Cardiac muscle cell (in vitro differentiated cells and primary cell): ENCODE results near the gene MYPN. TPM values are rescaled to one million over a fixed set of nuclear protein-coding genes. Genes with fewer than 3 reads are reported as not detected.

Source experiments
- DNase-seq, 2 donors: peaks; one replicate each; pipeline versions ENCODE4 v3.0.0 to v3.0.0-alpha.2; 2010 to 2017; ENCODE audit warnings: low read depth in 1 of 2, low spot score in 1 of 2
- H3K27ac ChIP-seq: fragments of 200-600 bp; sonication (generic); 2 replicates; pipeline ENCODE4 v1.5.1; 2016
- H3K27me3 ChIP-seq: fragments of 200-600 bp; sonication (generic); 2 replicates; pipeline ENCODE4 v1.6.0; 2016; ENCODE audit warnings: control low read depth
- H3K36me3 ChIP-seq: fragments of 200-600 bp; sonication (generic); 2 replicates; pipeline ENCODE4 v1.5.1; 2016; ENCODE audit warnings: control low read depth
- H3K4me1 ChIP-seq: fragments of 200-600 bp; sonication (generic); 2 replicates; pipeline ENCODE4 v1.8.1; 2017; ENCODE audit warnings: low read depth, mild to moderate bottlenecking, mixed run types
- H3K4me3 ChIP-seq: fragments of 200-600 bp; sonication (generic); 2 replicates; pipeline ENCODE4 v1.5.1; 2016; ENCODE audit warnings: mild to moderate bottlenecking
- H3K9me3 ChIP-seq: fragments of 200-600 bp; sonication (generic); 2 replicates; pipeline ENCODE4 v1.5.1; 2017; ENCODE audit warnings: low read depth, mild to moderate bottlenecking, control low read depth
- CTCF ChIP-seq: IDR thresholded peaks from 2 replicates; pipeline ENCODE4 v1.5.1; 2012; ENCODE audit warnings: low read depth, mild to moderate bottlenecking, low read length
- polyA plus RNA-seq: library from polyadenylated mRNA; unstranded; fragments of >200 nt; fragmentation: Nextera tagmentation; extraction: Ambion mirVana; gene quantifications from 2 replicates; pipeline ENCODE4 v1.2.1, GENCODE V29; 2016
- total RNA-seq: library from RNA; depleted of rRNA; stranded (reverse); fragments of >200 nt; gene quantifications from 2 replicates; pipeline ENCODE4 v1.2.3, GENCODE V29; 2016

Gene MYPN
- total and polyA plus RNA-seq, 2 experiments from 2014 or later: 3.9 TPM

- no peak for TF ChIP-seq CTCF
- no peaks in the 10 kb centered on the region for H3K27me3 ChIP-seq
- H3K27ac ChIP-seq: no peak overlapping the region
- no peak for DNase-seq
- no peak overlapping the region for H3K4me3 ChIP-seq
- H3K4me1 ChIP-seq: no peaks in the 10 kb centered on the region
- no peaks in the 10 kb centered on the region for H3K36me3 ChIP-seq
- H3K9me3 ChIP-seq: no peaks in the 10 kb centered on the region
Observed at GRCh38 chr10:68081916-68082315, 27.4 kb upstream of the MYPN start.

- Histone ChIP-seq H3K9me3 (no peaks in the 10 kb centered on the region), H3K27ac (no peak overlapping the region), H3K4me3 (no peak overlapping the region), H3K4me1 (no peaks in the 10 kb centered on the region), H3K27me3 (no peaks in the 10 kb centered on the region), H3K36me3 (no peaks in the 10 kb centered on the region)
- DNase-seq: peak in 1 of 2 donors; percentile 56
- peak; percentile 53 for TF ChIP-seq CTCF
Observed at GRCh38 chr10:68082872-68083271, 26.4 kb upstream of the MYPN start.

- Histone ChIP-seq H3K27me3 (no peaks in the 10 kb centered on the region), H3K9me3 (no peaks in the 10 kb centered on the region), H3K27ac (no peak overlapping the region), H3K4me1 (no peaks in the 10 kb centered on the region), H3K4me3 (no peak overlapping the region), H3K36me3 (no peaks in the 10 kb centered on the region)
- DNase-seq: no peak
- TF ChIP-seq CTCF: no peak
Observed at GRCh38 chr10:68083953-68084352, 25.3 kb upstream of the MYPN start.

GRCh38 chr10:68084469-68084868 is 24.8 kb upstream of the MYPN start:
- DNase-seq: no peak
- no peak overlapping the region for H3K4me3 ChIP-seq
- no peak overlapping the region for H3K27ac ChIP-seq
- no peaks in the 10 kb centered on the region for H3K4me1 ChIP-seq
- no peaks in the 10 kb centered on the region for H3K9me3 ChIP-seq
- no peaks in the 10 kb centered on the region for H3K27me3 ChIP-seq
- TF ChIP-seq CTCF: no peak
- H3K36me3 ChIP-seq: no peaks in the 10 kb centered on the region

- Histone ChIP-seq H3K36me3 (no peaks in the 10 kb centered on the region), H3K9me3 (no peaks in the 10 kb centered on the region), H3K27ac (no peak overlapping the region), H3K27me3 (no peaks in the 10 kb centered on the region), H3K4me3 (no peak overlapping the region), H3K4me1 (no peaks in the 10 kb centered on the region)
- no peak for TF ChIP-seq CTCF
- DNase-seq: no peak
Observed at GRCh38 chr10:68086011-68086410, 23.3 kb upstream of the MYPN start.
